CD14-positive monocyte (primary cell): ENCODE results near the gene FDX2. TPM values are rescaled to one million over a fixed set of nuclear protein-coding genes. Genes with fewer than 3 reads are reported as not detected.

Experiments
- DNase-seq, 3 donors: peaks; one replicate each; pipeline ENCODE4 v3.0.0-alpha.2; 2011 to 2022
- H2AFZ ChIP-seq: 2 replicates; pipeline ENCODE4 v1.6.0; 2012; ENCODE audit warnings: mild to moderate bottlenecking, low read depth, low read length, inconsistent platforms; ENCODE audit not compliant: insufficient read depth, poor library complexity, severe bottlenecking
- H3K27ac ChIP-seq, 2 donors: 1 replicate in 1 of 2; 2 replicates in 1 of 2; pipeline ENCODE4 v1.5.1; 2012 to 2013; ENCODE audit warnings: low read length in 2 of 2, control low read depth in 1 of 2, inconsistent platforms in 1 of 2, low read depth in 1 of 2, mild to moderate bottlenecking in 1 of 2
- H3K27me3 ChIP-seq, 2 donors: one replicate each; pipeline versions ENCODE4 v1.6.0 to v1.6.1; 2011 to 2013; ENCODE audit warnings: low read length in 2 of 2; ENCODE audit not compliant: control insufficient read depth in 2 of 2, insufficient read depth in 2 of 2
- H3K36me3 ChIP-seq, 2 donors: replicated peaks in 1 of 2; 1 replicate in 1 of 2; 2 replicates in 1 of 2; pipeline versions ENCODE4 v1.5.1 to v1.6.1; 2012 to 2013; ENCODE audit warnings: low read length in 2 of 2, control low read depth in 1 of 2, inconsistent platforms in 1 of 2, mild to moderate bottlenecking in 1 of 2; ENCODE audit not compliant: insufficient read depth in 2 of 2, control insufficient read depth in 1 of 2
- H3K4me1 ChIP-seq, 2 donors: 1 replicate in 1 of 2; 2 replicates in 1 of 2; pipeline versions ENCODE4 v1.5.1 to v1.6.1; 2012 to 2013; ENCODE audit warnings: low read length in 2 of 2, control low read depth in 1 of 2, inconsistent platforms in 1 of 2, mild to moderate bottlenecking in 1 of 2, moderate library complexity in 1 of 2; ENCODE audit not compliant: insufficient read depth in 2 of 2, control insufficient read depth in 1 of 2
- H3K4me2 ChIP-seq: replicated peaks from 2 replicates; pipeline ENCODE3; 2012; ENCODE audit warnings: low read length, moderate library complexity, mild to moderate bottlenecking; ENCODE audit not compliant: poor library complexity, severe bottlenecking; ENCODE audit errors: extremely low read depth
- H3K4me3 ChIP-seq, 3 experiments: fragments of 200-600 bp in 1 of 3; sonication (generic) in 1 of 3; replicated peaks in 1 of 3; 1 replicate in 2 of 3; 2 replicates in 1 of 3; pipeline ENCODE4 v1.5.1; 2011 to 2013; ENCODE audit warnings: low read length in 3 of 3, mild to moderate bottlenecking in 3 of 3, control low read depth in 2 of 3, low read depth in 2 of 3, inconsistent platforms in 1 of 3, moderate library complexity in 1 of 3
- H3K79me2 ChIP-seq: 2 replicates; pipeline ENCODE4 v1.6.0; 2012; ENCODE audit warnings: mild to moderate bottlenecking, control low read depth, inconsistent platforms, low read length, moderate library complexity; ENCODE audit not compliant: insufficient read depth
- H3K9ac ChIP-seq: 2 replicates; pipeline ENCODE4 v1.6.0; 2017; ENCODE audit warnings: low read length, mild to moderate bottlenecking; ENCODE audit not compliant: insufficient read depth, poor library complexity, severe bottlenecking
- H3K9me3 ChIP-seq, 2 donors: replicated peaks in 1 of 2; 1 replicate in 1 of 2; 2 replicates in 1 of 2; pipeline versions ENCODE4 v1.5.1 to v1.6.1; 2012 to 2013; ENCODE audit warnings: low read length in 2 of 2, control low read depth in 1 of 2; ENCODE audit not compliant: control insufficient read depth in 1 of 2, insufficient read depth in 1 of 2
- H4K20me1 ChIP-seq: 2 replicates; pipeline ENCODE4 v1.6.0; 2012; ENCODE audit warnings: mild to moderate bottlenecking, low read length, control low read depth, moderate library complexity; ENCODE audit not compliant: insufficient read depth
- H3K27ac Mint-ChIP-seq, 7 donors: one replicate each; pipeline ENCODE4 v1.8.0; 2020; ENCODE audit warnings: mild to moderate bottlenecking in 7 of 7, mixed read lengths in 7 of 7, moderate library complexity in 6 of 7, inconsistent platforms in 2 of 7
- H3K27me3 Mint-ChIP-seq, 3 donors: one replicate each; pipeline ENCODE4 v1.8.0; 2021 to 2022; ENCODE audit warnings: low read depth in 3 of 3, mild to moderate bottlenecking in 3 of 3, mixed read lengths in 3 of 3, moderate library complexity in 3 of 3, inconsistent platforms in 1 of 3
- H3K36me3 Mint-ChIP-seq, 2 donors: one replicate each; pipeline ENCODE4 v1.8.0; 2020; ENCODE audit warnings: mixed read lengths in 2 of 2, inconsistent platforms in 1 of 2, mild to moderate bottlenecking in 1 of 2
- H3K4me1 Mint-ChIP-seq: one replicate; pipeline ENCODE4 v1.8.0; 2020; ENCODE audit warnings: mild to moderate bottlenecking, mixed read lengths
- H3K4me3 Mint-ChIP-seq, 2 donors: one replicate each; pipeline ENCODE4 v1.8.0; 2020; ENCODE audit warnings: mild to moderate bottlenecking in 2 of 2, mixed read lengths in 2 of 2, moderate library complexity in 1 of 2
- H3K9me3 Mint-ChIP-seq, 7 donors: one replicate each; pipeline ENCODE4 v1.8.0; 2020 to 2022; ENCODE audit warnings: mixed read lengths in 7 of 7, mild to moderate bottlenecking in 6 of 7, moderate library complexity in 6 of 7, inconsistent platforms in 2 of 7
- WGBS: methylation state at CpG from one replicate; pipeline ENCODE4 v1.1.5; 2013; ENCODE audit warnings: missing lambda C conversion rate; ENCODE audit not compliant: insufficient coverage; 5-methylcytosine and 5-hydroxymethylcytosine counted together
- intact Hi-C, 2 donors: fragments of 100-400 bp; cut with micrococcal nuclease; formaldehyde crosslinking; loops; one replicate each; pipeline versions ENCODE4 v1.15.0 to v1.15.1; 2023
- polyA plus RNA-seq, 3 donors: library from polyadenylated mRNA; depleted of rRNA in 1 of 3; unstranded in 2 of 3; stranded (reverse) in 1 of 3; fragments of 300-500 nt in 2 of 3; fragments of >200 nt in 1 of 3; fragmentation: Illumina TruSeq in 2 of 3; gene quantifications; 1 replicate in 2 of 3; 2 replicates in 1 of 3; pipeline ENCODE4 v1.2.3, GENCODE V29; 2012 to 2021
- TF ChIP-seq, protein P1 (sequence below): fragments of 200-600 bp; IDR thresholded peaks from one replicate; pipeline ENCODE4 v1.8.0; 2022; ENCODE audit warnings: antibody characterized with exemption, mild to moderate bottlenecking

The FDX2 gene
- polyA plus RNA-seq, 3 donors = 5.5 to 6.8 (median 6.7) TPM

DNA sequence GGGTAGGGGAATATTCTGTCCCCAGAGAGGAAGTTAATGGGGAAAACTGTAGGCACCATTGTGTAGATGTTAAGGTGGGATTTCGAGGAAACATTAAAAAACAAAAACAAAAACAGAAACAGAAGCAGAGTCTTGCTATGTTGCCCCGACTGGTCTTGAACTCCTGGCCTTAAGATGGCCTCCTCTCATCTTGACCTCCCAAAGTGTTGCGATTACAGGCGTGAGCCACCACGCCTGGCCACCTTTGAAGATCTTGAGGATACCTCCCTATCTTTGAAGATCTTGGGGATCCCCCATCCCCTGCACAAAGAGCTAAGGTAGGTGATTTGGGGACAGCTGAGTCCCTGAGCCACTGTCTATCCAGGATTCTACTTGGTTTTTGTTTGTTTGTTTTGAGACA lies 24.2 kb upstream of the FDX2 start:
- Histone ChIP-seq H3K9me3 (no peaks in the 10 kb centered on the region), H3K36me3 (peaks cover 13 to 16% of the 10 kb centered on the region in 2 donors), H4K20me1 (no peaks in the 10 kb centered on the region), H3K9ac (peak overlapping the region; percentile 71), H3K4me1 (peaks cover 38 to 45% of the 10 kb centered on the region in 2 donors), H3K4me2 (peak overlapping the region; percentile 96), H3K79me2 (peaks cover 43% of the 10 kb centered on the region), H3K27me3 (no peaks in the 10 kb centered on the region), H2AFZ (no peak overlapping the region), H3K27ac (peak overlapping the region in 1 of 2 donors; percentile 91), H3K4me3 (peak overlapping the region in 1 of 3 experiments; percentile 93)
- Mint-ChIP-seq H3K9me3 (peaks cover 0 to 2% (median 0%) of the 10 kb centered on the region in 7 donors), H3K27me3 (peaks cover 0 to 7% (median 2%) of the 10 kb centered on the region in 3 donors), H3K4me3 (peak overlapping the region in 1 of 2 donors; percentile 90), H3K36me3 (peaks cover 12 to 22% of the 10 kb centered on the region in 2 donors), H3K27ac (peak overlapping the region; percentile 82 to 98 (median 92)), H3K4me1 (peaks cover 38% of the 10 kb centered on the region)
- no peak for DNase-seq
- WGBS = 100% methylated on average over 2 of the region's 5 CpGs
- intact Hi-C loops = no loop called here
- TF ChIP-seq, protein P1, sequence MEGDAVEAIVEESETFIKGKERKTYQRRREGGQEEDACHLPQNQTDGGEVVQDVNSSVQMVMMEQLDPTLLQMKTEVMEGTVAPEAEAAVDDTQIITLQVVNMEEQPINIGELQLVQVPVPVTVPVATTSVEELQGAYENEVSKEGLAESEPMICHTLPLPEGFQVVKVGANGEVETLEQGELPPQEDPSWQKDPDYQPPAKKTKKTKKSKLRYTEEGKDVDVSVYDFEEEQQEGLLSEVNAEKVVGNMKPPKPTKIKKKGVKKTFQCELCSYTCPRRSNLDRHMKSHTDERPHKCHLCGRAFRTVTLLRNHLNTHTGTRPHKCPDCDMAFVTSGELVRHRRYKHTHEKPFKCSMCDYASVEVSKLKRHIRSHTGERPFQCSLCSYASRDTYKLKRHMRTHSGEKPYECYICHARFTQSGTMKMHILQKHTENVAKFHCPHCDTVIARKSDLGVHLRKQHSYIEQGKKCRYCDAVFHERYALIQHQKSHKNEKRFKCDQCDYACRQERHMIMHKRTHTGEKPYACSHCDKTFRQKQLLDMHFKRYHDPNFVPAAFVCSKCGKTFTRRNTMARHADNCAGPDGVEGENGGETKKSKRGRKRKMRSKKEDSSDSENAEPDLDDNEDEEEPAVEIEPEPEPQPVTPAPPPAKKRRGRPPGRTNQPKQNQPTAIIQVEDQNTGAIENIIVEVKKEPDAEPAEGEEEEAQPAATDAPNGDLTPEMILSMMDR = no peak

DNA sequence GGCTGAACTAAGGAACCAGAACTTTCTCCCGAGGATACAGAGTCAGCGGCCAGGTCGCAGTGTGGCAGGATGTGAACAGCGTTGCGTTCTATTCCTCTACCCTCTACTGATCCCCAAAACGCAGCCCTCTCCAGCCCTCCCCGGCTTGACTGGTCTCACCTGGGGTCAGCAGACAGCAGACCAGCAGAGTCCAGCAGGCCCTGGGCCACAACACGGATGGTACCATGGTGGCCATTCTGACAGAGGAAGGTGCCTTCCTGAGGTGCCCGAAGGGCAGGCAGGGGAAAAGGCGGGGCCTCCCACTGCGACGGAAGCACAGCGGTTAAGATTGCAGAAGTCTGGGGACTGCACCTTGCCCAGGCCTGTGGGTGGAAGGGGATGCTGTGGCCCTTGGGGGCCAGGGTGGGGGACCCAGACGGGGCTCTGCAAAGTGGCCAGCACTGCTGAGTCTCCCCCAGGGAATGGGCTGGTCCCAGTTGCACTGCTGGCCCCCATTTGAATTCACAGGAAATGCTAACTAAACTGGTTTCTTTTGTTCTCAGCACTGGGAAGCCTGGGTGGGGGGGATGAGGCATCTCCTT lies 23.7 kb upstream of the FDX2 start, which contains the start of gene ICAM3:
Gene ICAM3, minus strand, starts transcription at position 245 of the 581 bp plus-strand sequence. Its CDS starts 10 bp downstream, at position 235.
- TF ChIP-seq, protein P1 = no peak
- peak; percentile 54 to 73 (median 66) for DNase-seq
- peaks cover 1% of the 10 kb centered on the region for H4K20me1 ChIP-seq
- peak within 1 kb of the TSS; percentile 88 for H2AFZ ChIP-seq
- H3K4me3 Mint-ChIP-seq = peak within 1 kb of the TSS; percentile 90 to 99
- H3K4me3 ChIP-seq = peak within 1 kb of the TSS; percentile 66 to 93 (median 70)
- peaks cover 0 to 2% (median 0%) of the 10 kb centered on the region in 7 donors for H3K9me3 Mint-ChIP-seq
- peak within 1 kb of the TSS; percentile 90 to 98 (median 94) for H3K27ac Mint-ChIP-seq
- peak within 1 kb of the TSS; percentile 71 for H3K9ac ChIP-seq
- peaks cover 14 to 21% of the 10 kb centered on the region in 2 donors for H3K36me3 ChIP-seq
- intact Hi-C loops = no loop called here
- WGBS = 1% methylated on average over 14 of the region's 14 CpGs
- peaks cover 38 to 45% of the 10 kb centered on the region in 2 donors for H3K4me1 ChIP-seq
- peaks cover 0 to 5% (median 2%) of the 10 kb centered on the region in 3 donors for H3K27me3 Mint-ChIP-seq
- no peaks in the 10 kb centered on the region for H3K9me3 ChIP-seq
- H3K4me1 Mint-ChIP-seq = peaks cover 37% of the 10 kb centered on the region
- H3K27me3 ChIP-seq = no peaks in the 10 kb centered on the region
- peak within 1 kb of the TSS; percentile 61 to 91 for H3K27ac ChIP-seq
- H3K36me3 Mint-ChIP-seq = peaks cover 16 to 27% of the 10 kb centered on the region in 2 donors
- H3K79me2 ChIP-seq = peaks cover 48% of the 10 kb centered on the region
- peak within 1 kb of the TSS; percentile 96 for H3K4me2 ChIP-seq
